HCT116 (cell line): ENCODE measurements around the gene EFCAB13. TPM values are rescaled to one million over a fixed set of nuclear protein-coding genes. Genes with fewer than 3 reads are reported as not detected.

Experiments
- ATAC-seq: fragments of 200-7000 bp; cut with Tn5 transposase; 2 replicates; pipeline ENCODE4 v1.9.1; 2020; ENCODE audit warnings: mild to moderate bottlenecking, moderate library complexity
- BruUV-seq: library from RNA; stranded (reverse); fragments of 400-500 nt; replicated peaks from 2 replicates; lab custom pipeline; 2021; lab: Mats Ljungman, UMichigan
- CTCF ChIA-PET: fragments of 300-600 bp; sonication (Branson Sonifier 250); formaldehyde crosslinking; loops from one replicate; lab custom pipeline; 2021; ENCODE audit warnings: antibody characterized with exemption; lab: Charles Lee
- POLR2A ChIA-PET: fragments of 300-600, 350-600 bp; sonication (Branson Sonifier 250); formaldehyde crosslinking; loops from one replicate; lab custom pipeline; 2021; ENCODE audit warnings: antibody characterized with exemption; lab: Charles Lee
- RAD21 ChIA-PET, 2 experiments: fragments of 300-600 bp; sonication (Branson Sonifier 250); formaldehyde crosslinking; loops; one replicate each; lab custom pipeline; 2023; ENCODE audit warnings: low total read pairs in 2 of 2; ENCODE audit not compliant: uncharacterized antibody in 2 of 2, unreplicated experiment in 2 of 2, low non-redundant PET in 1 of 2; lab: Charles Lee
- DNase-seq: peaks from one replicate; pipeline ENCODE4 v3.0.0-alpha.2; 2010; ENCODE audit warnings: low read depth, low spot score
- H2AFZ ChIP-seq: fragments of 200-600 bp; shearing (Covaris generic), sonication (generic); 2 replicates; pipeline ENCODE4 v1.6.1; 2017; ENCODE audit warnings: low read depth, mixed run types, mixed read lengths, antibody characterized with exemption, low read length; ENCODE audit not compliant: poor library complexity, severe bottlenecking
- H3K27ac ChIP-seq: 2 replicates; pipeline ENCODE4 v1.5.1; 2012; ENCODE audit warnings: low read depth, low read length
- H3K27me3 ChIP-seq: fragments of 200-600 bp; sonication (generic); 2 replicates; pipeline ENCODE4 v1.6.1; 2016; ENCODE audit warnings: mixed run types, low read length, mixed read lengths; ENCODE audit not compliant: insufficient read depth
- H3K36me3 ChIP-seq, 2 experiments: fragments of 200-500 bp in 1 of 2; fragments of 200-600 bp in 1 of 2; sonication (Bioruptor generic) in 1 of 2; sonication (generic) in 1 of 2; 2 replicates each; pipeline versions ENCODE4 v1.5.1 to v1.6.1; 2014 to 2016; ENCODE audit warnings: low read length in 2 of 2, inconsistent platforms in 1 of 2, mixed read lengths in 1 of 2, mixed run types in 1 of 2; ENCODE audit not compliant: insufficient read depth in 2 of 2, control insufficient read depth in 1 of 2
- H3K4me1 ChIP-seq, 2 experiments: fragments of 200-600 bp in 1 of 2; sonication (generic) in 1 of 2; 2 replicates each; pipeline versions ENCODE4 v1.5.1 to v1.6.1; 2012 to 2017; ENCODE audit warnings: low read length in 2 of 2, inconsistent platforms in 1 of 2, mild to moderate bottlenecking in 1 of 2, mixed read lengths in 1 of 2, mixed run types in 1 of 2, moderate library complexity in 1 of 2; ENCODE audit not compliant: insufficient read depth in 2 of 2, control insufficient read depth in 1 of 2
- H3K4me2 ChIP-seq: fragments of 200-600 bp; sonication (generic); 2 replicates; pipeline ENCODE4 v1.6.1; 2017; ENCODE audit warnings: mixed run types, low read length, mixed read lengths
- H3K4me3 ChIP-seq, 2 experiments: fragments of 200-600 bp in 1 of 2; sonication (generic) in 1 of 2; replicated peaks in 1 of 2; 2 replicates each; pipeline ENCODE4 v1.5.1; 2011 to 2016; ENCODE audit warnings: low read length in 2 of 2, control low read depth in 1 of 2, low read depth in 1 of 2, mild to moderate bottlenecking in 1 of 2, mixed read lengths in 1 of 2, mixed run types in 1 of 2
- H3K79me2 ChIP-seq: fragments of 200-600 bp; sonication (generic); 2 replicates; pipeline ENCODE4 v1.6.1; 2017; ENCODE audit warnings: mild to moderate bottlenecking, mixed run types, low read length, moderate library complexity, mixed read lengths; ENCODE audit not compliant: insufficient read depth
- H3K9ac ChIP-seq: fragments of 200-600 bp; sonication (generic); 2 replicates; pipeline ENCODE4 v1.6.1; 2016; ENCODE audit warnings: low read length, mixed read lengths
- H3K9me2 ChIP-seq: fragments of 200-600 bp; sonication (generic), shearing (Covaris generic); 2 replicates; pipeline ENCODE4 v1.6.1; 2017; ENCODE audit warnings: mixed run types, mild to moderate bottlenecking, moderate library complexity; ENCODE audit not compliant: insufficient read depth
- H3K9me3 ChIP-seq, 2 experiments: fragments of 200-500 bp in 1 of 2; fragments of 200-600 bp in 1 of 2; sonication (Bioruptor generic) in 1 of 2; sonication (generic) in 1 of 2; 2 replicates each; pipeline ENCODE4 v1.6.1; 2014 to 2017; ENCODE audit warnings: low read length in 2 of 2, mixed read lengths in 2 of 2, inconsistent platforms in 1 of 2, low read depth in 1 of 2, mild to moderate bottlenecking in 1 of 2, mixed run types in 1 of 2, moderate library complexity in 1 of 2; ENCODE audit not compliant: control insufficient read depth in 1 of 2, insufficient read depth in 1 of 2
- H4K20me1 ChIP-seq: fragments of 200-600 bp; sonication (generic), shearing (Covaris generic); 2 replicates; pipeline ENCODE4 v1.6.1; 2017; ENCODE audit warnings: mixed run types, mild to moderate bottlenecking, moderate library complexity; ENCODE audit not compliant: insufficient read depth
- EGR1 ChIP-seq: IDR thresholded peaks from 2 replicates; pipeline ENCODE4 v1.6.1; 2012; ENCODE audit warnings: low read depth
- EZH2 ChIP-seq: fragments of 200-600 bp; sonication (generic); IDR thresholded peaks from 2 replicates; pipeline ENCODE4 v1.6.1; 2017; ENCODE audit warnings: antibody characterized with exemption, mixed run types
- EZH2phosphoT487 ChIP-seq: fragments of 200-600 bp; IDR thresholded peaks from 2 replicates; pipeline ENCODE4 v1.6.1; 2018; ENCODE audit warnings: antibody characterized with exemption, borderline replicate concordance
- JUND ChIP-seq: IDR thresholded peaks from 2 replicates; pipeline ENCODE4 v1.6.1; 2012
- RAD21 ChIP-seq: IDR thresholded peaks from 2 replicates; pipeline ENCODE4 v1.6.1; 2012; ENCODE audit warnings: low read depth, mild to moderate bottlenecking
- SIN3A ChIP-seq: IDR thresholded peaks from 2 replicates; pipeline ENCODE4 v1.6.1; 2012; ENCODE audit warnings: low read depth
- YY1 ChIP-seq: IDR thresholded peaks from 2 replicates; pipeline ENCODE4 v1.6.1; 2011; ENCODE audit warnings: low read length, low read depth, moderate library complexity, mild to moderate bottlenecking; ENCODE audit not compliant: insufficient replicate concordance; ENCODE audit errors: extremely low read depth
- ZFX ChIP-seq: fragments of 450-650 bp; IDR thresholded peaks from 2 replicates; pipeline ENCODE4 v1.6.1; 2017
- ZNF274 ChIP-seq: fragments of 200-500 bp; sonication (Bioruptor generic); IDR thresholded peaks from 2 replicates; pipeline ENCODE4 v1.6.1; 2014; ENCODE audit warnings: mild to moderate bottlenecking, low read depth, low read length, inconsistent platforms
- intact Hi-C: fragments of 100-400 bp; cut with micrococcal nuclease; formaldehyde crosslinking; loops from 2 replicates; pipeline ENCODE4 v1.10.0; 2022
- total RNA-seq: library from RNA; stranded (reverse); gene quantifications from one replicate; pipeline ENCODE4 v1.2.1, GENCODE V29; 2021; ENCODE audit not compliant: unreplicated experiment
- TF ChIP-seq, protein P1 (sequence below): IDR thresholded peaks from 2 replicates; pipeline ENCODE4 v1.6.1; 2011; ENCODE audit warnings: mild to moderate bottlenecking, low read length, moderate library complexity; ENCODE audit not compliant: insufficient replicate concordance; ENCODE audit errors: extremely low read depth
- TF ChIP-seq, protein P2 (sequence below): IDR thresholded peaks from 2 replicates; pipeline ENCODE4 v1.6.1; 2012; ENCODE audit warnings: low read depth

EFCAB13 gene
- total RNA-seq, 1 experiment from 2014 or later, result not detected

DNA sequence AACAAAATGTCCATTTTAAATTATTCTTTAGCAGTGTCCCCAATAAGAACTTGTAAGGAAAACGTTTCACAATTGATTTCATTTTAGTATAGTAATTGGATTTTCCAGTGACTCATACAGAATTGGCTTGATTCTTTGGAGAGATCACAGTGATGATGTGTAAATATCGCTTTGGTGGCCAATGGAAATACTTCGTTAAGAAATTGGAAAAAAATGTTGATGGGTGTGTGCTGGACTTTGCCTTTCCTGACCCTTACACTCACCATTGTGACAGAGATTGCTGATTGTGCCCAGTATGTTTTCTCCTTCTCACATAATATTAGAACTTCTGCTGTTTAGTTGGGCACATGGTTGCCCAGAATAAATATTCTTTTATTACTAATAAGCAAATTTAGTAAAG lies 7.4 kb upstream of the EFCAB13 start:
- Histone ChIP-seq H3K79me2 (no peaks in the 10 kb centered on the region), H3K9me3 (peaks cover 3 to 5% of the 10 kb centered on the region in 2 experiments; a peak in 1 of 4 replicates), H4K20me1 (no peaks in the 10 kb centered on the region), H3K4me2 (no peak overlapping the region), H3K27me3 (no peaks in the 10 kb centered on the region), H3K9me2 (no peaks in the 10 kb centered on the region), H3K4me1 (peaks cover 0 to 4% of the 10 kb centered on the region in 2 experiments; a peak in 1 of 4 replicates), H3K27ac (no peak overlapping the region), H2AFZ (no peak overlapping the region), H3K9ac (no peak overlapping the region), H3K4me3 (no peak overlapping the region), H3K36me3 (no peaks in the 10 kb centered on the region)
- ChIA-PET POLR2A (no interaction called here), CTCF (interaction anchor here (1.0 to 2.0 kb wide), 3 partner anchors 86 to 374 kb away, joined by 3 to 19 read pairs (median 12); no protein-coding TSS in a partner anchor), RAD21 (no interaction called here)
- ATAC-seq (no peak), DNase-seq (no peak)
- intact Hi-C loops, result loop anchor here (5.0 to 10.0 kb wide), 2 partner anchors 152 to 301 kb away; no protein-coding TSS in a partner anchor
- no TSS peak for BruUV-seq
- TF ChIP-seq ZFX (no peak), EGR1 (no peak), JUND (no peak), RAD21 (no peak), EZH2 (no peak)

DNA sequence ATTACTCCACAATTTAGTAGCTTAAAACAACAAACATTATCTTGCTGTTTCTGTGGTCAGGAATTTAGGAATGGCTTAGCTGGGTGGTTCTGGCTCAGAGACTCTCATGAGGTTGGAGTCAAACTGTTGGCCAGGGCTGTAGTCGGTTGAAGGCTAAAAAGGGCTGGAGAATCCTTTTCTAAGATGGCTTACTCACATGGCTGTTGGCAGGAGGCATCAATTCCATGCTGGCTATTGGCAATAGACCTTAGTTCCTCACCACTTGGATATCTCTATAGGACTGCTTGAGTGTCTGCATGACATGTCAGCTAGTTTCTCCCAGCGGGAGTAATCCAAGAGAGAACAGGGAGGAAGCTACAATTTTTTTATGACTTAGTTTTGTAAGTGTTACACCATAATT lies 6.6 kb upstream of the EFCAB13 start:
- Histone ChIP-seq H3K79me2 (no peaks in the 10 kb centered on the region), H2AFZ (no peak overlapping the region), H3K9ac (no peak overlapping the region), H3K9me3 (peaks cover 3 to 5% of the 10 kb centered on the region in 2 experiments; a peak in 1 of 4 replicates), H3K9me2 (no peaks in the 10 kb centered on the region), H3K4me2 (no peak overlapping the region), H4K20me1 (no peaks in the 10 kb centered on the region), H3K36me3 (no peaks in the 10 kb centered on the region), H3K4me3 (no peak overlapping the region), H3K4me1 (peaks cover 0 to 4% of the 10 kb centered on the region in 2 experiments; a peak in 1 of 4 replicates), H3K27me3 (no peaks in the 10 kb centered on the region), H3K27ac (no peak overlapping the region)
- intact Hi-C loops, result loop anchor here (5.0 to 10.0 kb wide), 2 partner anchors 152 to 300 kb away; no protein-coding TSS in a partner anchor
- ChIA-PET CTCF (interaction anchor here (1.0 to 2.0 kb wide), 2 partner anchors 299 to 375 kb away, joined by 3 to 12 read pairs; no protein-coding TSS in a partner anchor), POLR2A (interaction anchor here (0.6 kb wide), 1 partner anchor 89 kb away, joined by 3 read pairs; no protein-coding TSS in a partner anchor), RAD21 (no interaction called here)
- no peak for DNase-seq
- no TSS peak for BruUV-seq
- no peak for ATAC-seq
- TF ChIP-seq RAD21 (no peak), SIN3A (no peak), EGR1 (no peak), EZH2phosphoT487 (no peak), ZNF274 (no peak), YY1 (no peak)
- TF ChIP-seq, protein P1, sequence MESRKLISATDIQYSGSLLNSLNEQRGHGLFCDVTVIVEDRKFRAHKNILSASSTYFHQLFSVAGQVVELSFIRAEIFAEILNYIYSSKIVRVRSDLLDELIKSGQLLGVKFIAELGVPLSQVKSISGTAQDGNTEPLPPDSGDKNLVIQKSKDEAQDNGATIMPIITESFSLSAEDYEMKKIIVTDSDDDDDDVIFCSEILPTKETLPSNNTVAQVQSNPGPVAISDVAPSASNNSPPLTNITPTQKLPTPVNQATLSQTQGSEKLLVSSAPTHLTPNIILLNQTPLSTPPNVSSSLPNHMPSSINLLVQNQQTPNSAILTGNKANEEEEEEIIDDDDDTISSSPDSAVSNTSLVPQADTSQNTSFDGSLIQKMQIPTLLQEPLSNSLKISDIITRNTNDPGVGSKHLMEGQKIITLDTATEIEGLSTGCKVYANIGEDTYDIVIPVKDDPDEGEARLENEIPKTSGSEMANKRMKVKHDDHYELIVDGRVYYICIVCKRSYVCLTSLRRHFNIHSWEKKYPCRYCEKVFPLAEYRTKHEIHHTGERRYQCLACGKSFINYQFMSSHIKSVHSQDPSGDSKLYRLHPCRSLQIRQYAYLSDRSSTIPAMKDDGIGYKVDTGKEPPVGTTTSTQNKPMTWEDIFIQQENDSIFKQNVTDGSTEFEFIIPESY, result no peak
- TF ChIP-seq, protein P2, sequence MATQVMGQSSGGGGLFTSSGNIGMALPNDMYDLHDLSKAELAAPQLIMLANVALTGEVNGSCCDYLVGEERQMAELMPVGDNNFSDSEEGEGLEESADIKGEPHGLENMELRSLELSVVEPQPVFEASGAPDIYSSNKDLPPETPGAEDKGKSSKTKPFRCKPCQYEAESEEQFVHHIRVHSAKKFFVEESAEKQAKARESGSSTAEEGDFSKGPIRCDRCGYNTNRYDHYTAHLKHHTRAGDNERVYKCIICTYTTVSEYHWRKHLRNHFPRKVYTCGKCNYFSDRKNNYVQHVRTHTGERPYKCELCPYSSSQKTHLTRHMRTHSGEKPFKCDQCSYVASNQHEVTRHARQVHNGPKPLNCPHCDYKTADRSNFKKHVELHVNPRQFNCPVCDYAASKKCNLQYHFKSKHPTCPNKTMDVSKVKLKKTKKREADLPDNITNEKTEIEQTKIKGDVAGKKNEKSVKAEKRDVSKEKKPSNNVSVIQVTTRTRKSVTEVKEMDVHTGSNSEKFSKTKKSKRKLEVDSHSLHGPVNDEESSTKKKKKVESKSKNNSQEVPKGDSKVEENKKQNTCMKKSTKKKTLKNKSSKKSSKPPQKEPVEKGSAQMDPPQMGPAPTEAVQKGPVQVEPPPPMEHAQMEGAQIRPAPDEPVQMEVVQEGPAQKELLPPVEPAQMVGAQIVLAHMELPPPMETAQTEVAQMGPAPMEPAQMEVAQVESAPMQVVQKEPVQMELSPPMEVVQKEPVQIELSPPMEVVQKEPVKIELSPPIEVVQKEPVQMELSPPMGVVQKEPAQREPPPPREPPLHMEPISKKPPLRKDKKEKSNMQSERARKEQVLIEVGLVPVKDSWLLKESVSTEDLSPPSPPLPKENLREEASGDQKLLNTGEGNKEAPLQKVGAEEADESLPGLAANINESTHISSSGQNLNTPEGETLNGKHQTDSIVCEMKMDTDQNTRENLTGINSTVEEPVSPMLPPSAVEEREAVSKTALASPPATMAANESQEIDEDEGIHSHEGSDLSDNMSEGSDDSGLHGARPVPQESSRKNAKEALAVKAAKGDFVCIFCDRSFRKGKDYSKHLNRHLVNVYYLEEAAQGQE, result no peak
